Measurements from ENCODE around the gene SPINDOC.

DNA sequence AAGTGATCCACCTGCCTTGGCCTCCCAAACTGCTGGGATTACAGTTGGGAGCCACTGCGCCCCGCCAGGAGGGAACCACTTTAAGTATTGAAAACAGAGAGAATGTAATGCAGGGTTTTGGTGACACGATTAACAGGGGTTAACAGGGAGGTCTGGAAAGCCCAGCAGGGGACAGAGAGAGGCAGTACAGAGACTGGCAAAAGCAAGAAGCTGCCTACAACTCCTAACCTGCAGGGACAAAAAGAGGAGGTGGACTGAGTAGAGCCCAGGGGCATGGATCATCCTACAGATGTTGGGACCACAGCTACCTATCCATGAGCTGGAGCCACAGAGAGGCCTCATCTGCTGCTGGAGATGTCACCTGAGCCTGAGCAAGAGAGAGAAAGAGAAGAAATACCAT is 1.7 kb upstream of the SPINDOC start:
- TF ChIP-seq, protein P1, sequence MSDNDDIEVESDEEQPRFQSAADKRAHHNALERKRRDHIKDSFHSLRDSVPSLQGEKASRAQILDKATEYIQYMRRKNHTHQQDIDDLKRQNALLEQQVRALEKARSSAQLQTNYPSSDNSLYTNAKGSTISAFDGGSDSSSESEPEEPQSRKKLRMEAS (IDR thresholded peaks at IDR 0.05) = no peak
- TF ChIP-seq, protein P2, sequence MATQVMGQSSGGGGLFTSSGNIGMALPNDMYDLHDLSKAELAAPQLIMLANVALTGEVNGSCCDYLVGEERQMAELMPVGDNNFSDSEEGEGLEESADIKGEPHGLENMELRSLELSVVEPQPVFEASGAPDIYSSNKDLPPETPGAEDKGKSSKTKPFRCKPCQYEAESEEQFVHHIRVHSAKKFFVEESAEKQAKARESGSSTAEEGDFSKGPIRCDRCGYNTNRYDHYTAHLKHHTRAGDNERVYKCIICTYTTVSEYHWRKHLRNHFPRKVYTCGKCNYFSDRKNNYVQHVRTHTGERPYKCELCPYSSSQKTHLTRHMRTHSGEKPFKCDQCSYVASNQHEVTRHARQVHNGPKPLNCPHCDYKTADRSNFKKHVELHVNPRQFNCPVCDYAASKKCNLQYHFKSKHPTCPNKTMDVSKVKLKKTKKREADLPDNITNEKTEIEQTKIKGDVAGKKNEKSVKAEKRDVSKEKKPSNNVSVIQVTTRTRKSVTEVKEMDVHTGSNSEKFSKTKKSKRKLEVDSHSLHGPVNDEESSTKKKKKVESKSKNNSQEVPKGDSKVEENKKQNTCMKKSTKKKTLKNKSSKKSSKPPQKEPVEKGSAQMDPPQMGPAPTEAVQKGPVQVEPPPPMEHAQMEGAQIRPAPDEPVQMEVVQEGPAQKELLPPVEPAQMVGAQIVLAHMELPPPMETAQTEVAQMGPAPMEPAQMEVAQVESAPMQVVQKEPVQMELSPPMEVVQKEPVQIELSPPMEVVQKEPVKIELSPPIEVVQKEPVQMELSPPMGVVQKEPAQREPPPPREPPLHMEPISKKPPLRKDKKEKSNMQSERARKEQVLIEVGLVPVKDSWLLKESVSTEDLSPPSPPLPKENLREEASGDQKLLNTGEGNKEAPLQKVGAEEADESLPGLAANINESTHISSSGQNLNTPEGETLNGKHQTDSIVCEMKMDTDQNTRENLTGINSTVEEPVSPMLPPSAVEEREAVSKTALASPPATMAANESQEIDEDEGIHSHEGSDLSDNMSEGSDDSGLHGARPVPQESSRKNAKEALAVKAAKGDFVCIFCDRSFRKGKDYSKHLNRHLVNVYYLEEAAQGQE (IDR thresholded peaks at IDR 0.05; ENCODE audit: low read depth) = no peak
- TF ChIP-seq TCF12 (IDR thresholded peaks at IDR 0.05; ENCODE audit: low read depth) = no peak
- TF ChIP-seq TAF1 (IDR thresholded peaks at IDR 0.05; ENCODE audit: low read depth) = no peak
